Fibroblast of villous mesenchyme (primary cell): ENCODE measurements around the gene GRIK4. TPM values are rescaled to one million over a fixed set of nuclear protein-coding genes. Genes with fewer than 3 reads are reported as not detected.

Experiments used
- DNase-seq: peaks from one replicate; pipeline ENCODE4 v3.0.0-alpha.2; 2010; ENCODE audit warnings: low read depth
- H3K4me3 ChIP-seq: 2 replicates; pipeline ENCODE4 v1.5.1; 2011; ENCODE audit warnings: low read depth, mild to moderate bottlenecking, low read length
- CTCF ChIP-seq: IDR thresholded peaks from 2 replicates; pipeline ENCODE4 v1.5.1; 2012; ENCODE audit warnings: low read depth, mild to moderate bottlenecking, low read length; ENCODE audit not compliant: insufficient read depth
- total RNA-seq: library from RNA; depleted of rRNA; stranded (reverse); fragments of >200 nt; gene quantifications from 2 replicates; pipeline ENCODE4 v1.2.3, GENCODE V29; 2012

The GRIK4 gene
- total RNA-seq, 1 donor, result under 0.01 TPM

GRCh38 chr11:120727752-120728151 is 216.2 kb downstream of the GRIK4 start:
- H3K4me3 ChIP-seq, result no peak overlapping the region
- DNase-seq, result no peak
- no peak for TF ChIP-seq CTCF

- no peak for DNase-seq
- no peak overlapping the region for H3K4me3 ChIP-seq
- TF ChIP-seq CTCF, result no peak
Measured at GRCh38 chr11:120735035-120735434, 223.5 kb downstream of the GRIK4 start.

DNA sequence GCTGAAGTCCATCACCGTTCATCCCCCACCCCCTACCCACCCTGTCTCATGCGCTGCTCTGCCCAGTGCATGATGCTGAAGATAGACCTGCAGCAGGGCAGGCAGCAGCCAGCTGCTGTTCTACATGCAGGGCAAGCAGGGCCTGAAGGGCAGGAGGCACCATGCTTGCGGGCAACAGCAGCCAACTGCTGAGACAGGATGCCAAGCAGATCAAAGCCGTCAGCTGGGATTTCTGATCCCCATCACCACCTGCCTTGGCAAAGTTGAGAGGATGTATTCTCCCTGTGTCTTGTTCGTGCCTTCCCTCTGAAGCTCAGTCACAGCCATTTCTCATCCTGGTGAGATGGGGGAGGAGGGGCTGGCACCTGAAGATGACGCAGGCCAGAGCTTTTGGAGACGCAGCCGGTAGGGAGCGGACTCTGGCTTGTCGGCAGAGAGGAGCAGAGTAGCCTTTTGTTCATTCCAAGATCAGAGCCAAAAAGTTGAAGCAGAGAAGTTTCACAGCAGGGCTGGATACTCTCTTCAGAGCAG is 227.0 kb downstream of the GRIK4 start:
- no peak for TF ChIP-seq CTCF
- DNase-seq, result no peak
- H3K4me3 ChIP-seq, result no peak overlapping the region

GRCh38 chr11:120739780-120740179 is 228.2 kb downstream of the GRIK4 start:
- no peak for TF ChIP-seq CTCF
- H3K4me3 ChIP-seq, result no peak overlapping the region

GRCh38 chr11:120740380-120740779 is 228.8 kb downstream of the GRIK4 start:
- DNase-seq, result no peak
- no peak overlapping the region for H3K4me3 ChIP-seq
- no peak for TF ChIP-seq CTCF

More at GRCh38 chr11:120739780-120740179, 228.2 kb downstream of the GRIK4 start:
- no peak for DNase-seq

- TF ChIP-seq CTCF, result no peak
- DNase-seq, result no peak
- no peak overlapping the region for H3K4me3 ChIP-seq
Measured at GRCh38 chr11:120744016-120744994, 232.8 kb downstream of the GRIK4 start.
